Nephron (organoid): ENCODE results near the gene CORO2B.
"Not testable (repeated sequence)": the region's sequence is repeated elsewhere in the genome, so short reads cannot be mapped to it uniquely, and the experiment has no call there.

ENCODE experiments used
- H3K27ac Mint-ChIP-seq, 3 experiments: 2 replicates each; pipeline ENCODE4 v1.8.0; 2020; ENCODE audit warnings: mixed read lengths in 3 of 3, mild to moderate bottlenecking in 2 of 3, moderate library complexity in 1 of 3
- H3K27me3 Mint-ChIP-seq: 2 replicates; pipeline ENCODE4 v1.8.0; 2021; ENCODE audit warnings: low read depth, mild to moderate bottlenecking, moderate library complexity, mixed read lengths
- H3K36me3 Mint-ChIP-seq: 2 replicates; pipeline ENCODE4 v1.8.0; 2020; ENCODE audit warnings: low read depth, mixed read lengths
- H3K4me1 Mint-ChIP-seq: 2 replicates; pipeline ENCODE4 v1.8.0; 2020; ENCODE audit warnings: mixed read lengths
- H3K4me3 Mint-ChIP-seq, 3 experiments: 2 replicates each; pipeline ENCODE4 v1.8.0; 2020; ENCODE audit warnings: mild to moderate bottlenecking in 3 of 3, mixed read lengths in 3 of 3, moderate library complexity in 2 of 3
- H3K9me3 Mint-ChIP-seq: 2 replicates; pipeline ENCODE4 v1.8.0; 2020; ENCODE audit warnings: mixed read lengths
- TF ChIP-seq, protein P1 (sequence below), 3 experiments: fragments of 200-600 bp; sonication (generic); IDR thresholded peaks; one replicate each; pipeline ENCODE4 v1.5.0; 2021; ENCODE audit warnings: antibody characterized with exemption in 3 of 3; ENCODE audit not compliant: unreplicated experiment in 3 of 3

CORO2B gene

DNA sequence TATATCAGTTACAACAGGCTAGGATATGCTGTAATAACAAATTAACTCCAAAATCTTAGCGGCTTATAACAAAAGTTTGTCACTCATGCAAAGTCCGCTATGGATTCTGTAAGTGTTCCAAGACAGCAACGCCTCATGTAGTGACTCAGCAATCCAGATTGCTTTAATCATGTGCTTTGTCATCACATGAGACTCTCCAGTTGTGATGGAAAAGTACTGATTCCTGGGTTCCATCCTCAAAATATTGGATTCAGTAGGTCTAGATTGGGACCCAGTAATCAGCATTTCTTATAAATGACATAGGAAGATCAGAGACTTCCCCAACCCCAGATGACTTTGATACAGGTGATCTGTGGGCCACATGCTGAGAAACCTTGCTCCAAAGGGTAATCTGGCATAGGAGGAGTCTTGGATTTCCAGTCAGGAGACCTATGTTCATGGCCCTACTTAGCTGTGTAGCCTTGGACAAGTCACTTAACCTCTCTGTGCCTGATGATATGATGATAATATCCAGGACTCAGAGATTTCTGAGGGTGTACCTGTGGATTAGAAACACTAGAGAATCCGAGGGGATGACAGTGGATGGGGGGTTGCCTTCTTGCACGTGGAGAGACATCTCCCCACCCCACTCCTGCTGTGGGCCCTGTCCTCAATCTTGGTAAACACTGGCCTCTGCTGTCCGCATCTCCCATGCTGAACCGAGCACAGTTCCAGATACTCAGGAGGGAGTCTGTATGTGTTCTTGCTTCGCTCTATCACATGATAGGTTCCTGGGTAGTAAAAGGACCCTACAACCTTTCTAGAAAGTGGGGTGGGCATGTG is 65.5 kb downstream of the CORO2B start:
- H3K27me3 Mint-ChIP-seq = peaks cover 4% of the 10 kb centered on the region
- peaks cover 45% of the 10 kb centered on the region for H3K4me1 Mint-ChIP-seq
- H3K27ac Mint-ChIP-seq = peak overlapping the region in 1 of 3 experiments; percentile 58
- no peak overlapping the region for H3K4me3 Mint-ChIP-seq
- no peaks in the 10 kb centered on the region for H3K36me3 Mint-ChIP-seq
- no peaks in the 10 kb centered on the region for H3K9me3 Mint-ChIP-seq
- TF ChIP-seq, protein P1, sequence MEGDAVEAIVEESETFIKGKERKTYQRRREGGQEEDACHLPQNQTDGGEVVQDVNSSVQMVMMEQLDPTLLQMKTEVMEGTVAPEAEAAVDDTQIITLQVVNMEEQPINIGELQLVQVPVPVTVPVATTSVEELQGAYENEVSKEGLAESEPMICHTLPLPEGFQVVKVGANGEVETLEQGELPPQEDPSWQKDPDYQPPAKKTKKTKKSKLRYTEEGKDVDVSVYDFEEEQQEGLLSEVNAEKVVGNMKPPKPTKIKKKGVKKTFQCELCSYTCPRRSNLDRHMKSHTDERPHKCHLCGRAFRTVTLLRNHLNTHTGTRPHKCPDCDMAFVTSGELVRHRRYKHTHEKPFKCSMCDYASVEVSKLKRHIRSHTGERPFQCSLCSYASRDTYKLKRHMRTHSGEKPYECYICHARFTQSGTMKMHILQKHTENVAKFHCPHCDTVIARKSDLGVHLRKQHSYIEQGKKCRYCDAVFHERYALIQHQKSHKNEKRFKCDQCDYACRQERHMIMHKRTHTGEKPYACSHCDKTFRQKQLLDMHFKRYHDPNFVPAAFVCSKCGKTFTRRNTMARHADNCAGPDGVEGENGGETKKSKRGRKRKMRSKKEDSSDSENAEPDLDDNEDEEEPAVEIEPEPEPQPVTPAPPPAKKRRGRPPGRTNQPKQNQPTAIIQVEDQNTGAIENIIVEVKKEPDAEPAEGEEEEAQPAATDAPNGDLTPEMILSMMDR (IDR thresholded peaks at IDR 0.05; ENCODE audit: unreplicated experiment in 3 of 3) = no peak

DNA sequence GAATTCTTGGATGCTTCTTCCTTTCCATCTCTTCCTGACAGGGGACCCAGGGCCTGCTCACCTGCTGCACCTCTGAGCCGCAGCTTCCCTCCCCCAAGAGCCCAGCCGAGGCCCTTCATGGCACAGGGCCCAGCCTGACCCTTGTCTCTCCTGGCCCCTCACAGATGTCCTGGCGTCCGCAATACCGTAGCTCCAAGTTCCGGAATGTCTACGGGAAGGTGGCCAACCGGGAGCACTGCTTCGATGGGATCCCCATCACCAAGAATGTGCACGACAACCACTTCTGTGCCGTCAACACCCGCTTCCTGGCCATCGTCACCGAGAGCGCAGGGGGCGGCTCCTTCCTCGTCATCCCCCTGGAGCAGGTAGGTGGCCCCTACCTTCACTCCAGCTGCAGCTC is 66.2 kb downstream of the CORO2B start:
- no peak overlapping the region for H3K4me3 Mint-ChIP-seq
- no peaks in the 10 kb centered on the region for H3K9me3 Mint-ChIP-seq
- peaks cover 39% of the 10 kb centered on the region for H3K4me1 Mint-ChIP-seq
- peaks cover 4% of the 10 kb centered on the region for H3K27me3 Mint-ChIP-seq
- TF ChIP-seq, protein P1 (IDR thresholded peaks at IDR 0.05; ENCODE audit: unreplicated experiment in 3 of 3) = no peak
- H3K27ac Mint-ChIP-seq = peak overlapping the region in 2 of 3 experiments; percentile 70 to 76
- H3K36me3 Mint-ChIP-seq = no peaks in the 10 kb centered on the region

DNA sequence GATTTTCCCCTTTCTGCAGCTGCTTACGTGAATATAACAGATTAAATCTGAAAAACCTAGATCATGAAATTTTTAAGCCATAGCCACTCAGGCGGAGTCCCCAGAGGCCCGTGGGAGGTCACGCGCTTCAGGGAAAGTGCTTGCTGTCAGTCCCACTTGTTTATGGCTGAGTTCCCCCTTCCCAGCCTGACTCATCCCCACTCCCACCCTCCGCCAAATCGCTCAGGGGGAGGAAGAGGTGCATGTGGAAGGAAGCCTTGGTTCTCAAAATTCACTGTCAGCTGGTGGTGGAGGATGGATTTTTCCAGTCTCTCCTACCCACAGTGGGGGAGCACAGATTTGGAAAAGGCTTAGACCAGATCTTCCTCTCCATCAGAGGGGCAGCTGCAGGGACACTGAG is 67.4 kb downstream of the CORO2B start:
- Mint-ChIP-seq H3K36me3 (no peaks in the 10 kb centered on the region), H3K27ac (peak overlapping the region; percentile 70 to 86 (median 78)), H3K9me3 (no peaks in the 10 kb centered on the region), H3K4me3 (no peak overlapping the region), H3K27me3 (peaks cover 4% of the 10 kb centered on the region), H3K4me1 (peaks cover 30% of the 10 kb centered on the region)
- TF ChIP-seq, protein P1 (IDR thresholded peaks at IDR 0.05; ENCODE audit: unreplicated experiment in 3 of 3) = no peak

DNA sequence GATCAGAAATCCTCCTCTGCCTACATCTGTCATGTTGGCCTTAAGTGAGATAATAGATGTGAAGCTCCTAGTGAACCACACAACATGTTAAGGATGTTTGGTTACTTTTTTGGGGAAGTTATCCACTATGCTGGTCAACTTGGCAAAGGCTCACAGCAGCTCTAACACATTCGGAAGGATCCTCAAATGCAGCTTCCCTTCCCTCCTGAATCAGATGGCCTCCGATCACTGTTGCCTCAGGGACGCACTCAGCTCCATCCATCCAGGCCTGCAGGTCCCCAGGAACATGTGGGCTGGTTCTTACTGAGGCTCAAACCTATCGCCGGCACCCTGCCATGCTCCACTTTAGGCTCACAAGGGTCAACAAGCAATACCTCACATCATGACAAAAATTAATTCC is 67.9 kb downstream of the CORO2B start:
- no peak overlapping the region for H3K4me3 Mint-ChIP-seq
- peaks cover 2% of the 10 kb centered on the region for H3K36me3 Mint-ChIP-seq
- TF ChIP-seq, protein P1 (IDR thresholded peaks at IDR 0.05; ENCODE audit: unreplicated experiment in 3 of 3) = no peak
- H3K27me3 Mint-ChIP-seq = peaks cover 4% of the 10 kb centered on the region
- H3K27ac Mint-ChIP-seq = peak overlapping the region; percentile 70 to 86 (median 78)
- H3K9me3 Mint-ChIP-seq = no peaks in the 10 kb centered on the region
- H3K4me1 Mint-ChIP-seq = peaks cover 33% of the 10 kb centered on the region

DNA sequence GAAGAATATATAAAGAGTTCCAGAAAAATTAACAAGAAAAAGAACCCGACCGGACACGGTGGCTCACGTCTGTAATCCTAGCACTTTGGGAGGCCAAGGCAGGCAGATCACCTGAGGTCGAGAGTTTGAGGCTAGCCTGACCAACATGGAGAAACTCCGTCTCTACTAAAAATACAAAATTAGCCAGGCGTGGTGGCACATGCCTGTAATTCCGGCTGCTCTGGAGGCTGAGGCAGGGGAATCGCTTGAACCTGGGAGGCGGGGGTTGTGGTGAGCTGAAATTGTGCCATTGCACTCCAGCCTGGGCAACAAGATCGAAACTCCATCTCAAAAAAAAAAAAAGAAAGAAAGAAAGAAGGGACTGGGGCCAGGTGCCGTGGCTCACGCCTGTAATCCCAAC is 68.6 kb downstream of the CORO2B start:
- not testable (repeated sequence) for H3K9me3 Mint-ChIP-seq, H3K4me3 Mint-ChIP-seq, H3K36me3 Mint-ChIP-seq, H3K27me3 Mint-ChIP-seq
- Mint-ChIP-seq H3K4me1 (peaks cover 40% of the 10 kb centered on the region), H3K27ac (peak overlapping the region in 2 of 3 experiments; percentile 78 to 86)

DNA sequence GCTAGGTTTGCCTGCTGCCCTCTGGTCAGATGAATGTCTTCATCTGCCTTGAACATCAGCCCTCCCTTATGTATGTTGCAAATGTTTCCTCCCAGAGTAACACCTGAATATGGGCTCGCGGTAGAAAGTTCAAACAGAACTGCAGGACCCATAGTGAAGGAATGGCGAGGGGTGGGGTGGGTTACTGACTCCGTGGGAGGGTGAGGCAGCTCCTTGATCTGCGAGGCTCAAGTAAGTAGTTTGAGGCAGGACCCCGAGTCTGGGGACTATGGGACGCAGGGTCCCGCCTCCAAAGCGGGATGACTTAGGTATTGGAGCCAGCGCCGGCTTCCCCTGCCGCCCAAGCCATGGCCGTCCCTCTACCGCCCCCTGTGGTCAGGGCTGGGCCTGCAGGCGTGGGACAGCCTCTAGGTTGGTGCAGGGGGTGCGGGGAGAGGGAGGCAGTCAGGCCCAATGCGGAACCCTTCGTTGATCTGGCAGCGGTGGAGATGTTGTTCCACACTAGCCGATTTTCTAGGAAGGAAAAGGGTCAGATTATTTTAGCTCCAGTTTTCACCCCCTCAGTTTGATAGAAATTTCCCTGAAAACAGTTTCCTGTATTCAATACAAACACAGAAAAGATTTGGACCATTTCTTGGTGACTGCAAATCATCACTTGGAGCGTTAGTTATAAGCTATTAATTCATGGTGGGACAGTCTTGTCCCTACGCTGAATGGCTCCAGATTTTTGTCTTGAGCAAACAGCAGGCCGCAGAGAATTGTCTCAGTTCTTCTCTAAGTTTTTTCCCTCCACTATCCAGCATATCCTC is 72.3 kb downstream of the CORO2B start:
- Mint-ChIP-seq H3K4me1 (peaks cover 47% of the 10 kb centered on the region), H3K4me3 (no peak overlapping the region), H3K27me3 (peaks cover 4% of the 10 kb centered on the region), H3K27ac (peak overlapping the region; percentile 30 to 53 (median 45)), H3K36me3 (peaks cover 3% of the 10 kb centered on the region), H3K9me3 (no peaks in the 10 kb centered on the region)
- TF ChIP-seq, protein P1 (IDR thresholded peaks at IDR 0.05; ENCODE audit: unreplicated experiment in 3 of 3) = peak; percentile 63 to 76 (median 74)
